HG03442 (cell line): ENCODE results near the gene ARHGEF25.
"Not testable (repeated sequence)": the region's sequence is repeated elsewhere in the genome, so short reads cannot be mapped to it uniquely, and the experiment has no call there.

Experiments used
- ATAC-seq: cut with Tn5 transposase; IDR thresholded peaks from one replicate; pipeline ENCODE4 v1.9.1; 2021; ENCODE audit warnings: mild to moderate bottlenecking, moderate library complexity; ENCODE audit not compliant: unreplicated experiment

Gene ARHGEF25

DNA sequence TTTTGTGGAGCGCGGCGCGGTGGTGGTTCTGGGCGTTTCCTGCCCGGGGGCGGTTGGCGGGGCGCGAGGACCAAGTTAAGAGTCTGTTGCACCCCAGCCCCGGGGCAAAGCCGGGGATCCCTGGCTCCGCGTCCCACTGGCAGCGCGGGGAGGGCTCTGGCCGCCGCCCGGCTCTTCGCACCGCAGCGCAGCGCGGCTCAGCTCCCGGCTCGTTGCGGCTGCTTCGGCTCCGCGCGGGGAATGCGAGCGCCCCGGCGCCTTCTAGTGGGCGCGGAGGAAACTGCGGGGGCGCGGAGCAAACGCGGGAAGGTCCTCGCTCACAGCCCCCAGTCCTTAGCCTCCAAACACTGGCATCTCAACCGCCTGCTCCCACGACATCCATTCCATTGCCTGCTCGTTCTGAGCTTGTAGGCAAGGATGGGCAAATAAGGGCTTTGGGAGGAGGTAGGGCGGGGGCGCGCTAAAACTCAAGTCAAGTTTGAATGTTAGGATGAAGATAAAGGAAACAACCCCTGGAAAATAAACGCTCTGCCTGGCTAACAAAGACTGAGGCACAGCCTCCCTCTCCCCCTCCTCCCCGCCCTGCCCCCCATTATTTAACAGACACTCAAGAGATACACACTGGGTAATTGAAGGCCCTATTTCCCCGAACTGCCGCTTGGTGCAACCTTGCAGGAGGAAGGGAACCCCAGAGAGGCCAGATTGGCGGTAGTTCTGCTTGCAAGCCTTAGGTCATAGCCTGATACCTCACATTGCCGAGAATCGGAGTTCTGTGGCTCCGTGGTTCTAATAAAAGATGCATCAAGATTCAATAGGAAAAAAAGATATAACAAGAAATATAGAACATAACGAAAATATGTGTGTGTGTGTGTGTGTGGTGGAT lies 22.0 kb downstream of the ARHGEF25 start, which contains the start of gene B4GALNT1:
Gene B4GALNT1, minus strand, starts transcription at position 244 of the 883 bp plus-strand sequence. CDS start 1,069 bp downstream, outside the sequence.
- ATAC-seq, result no peak

GRCh38 chr12:57636731-57637130 lies 25.5 kb downstream of the ARHGEF25 start:
- ATAC-seq, result not testable (repeated sequence)

GRCh38 chr12:57637364-57637763 lies 26.1 kb downstream of the ARHGEF25 start:
- ATAC-seq, result no peak

DNA sequence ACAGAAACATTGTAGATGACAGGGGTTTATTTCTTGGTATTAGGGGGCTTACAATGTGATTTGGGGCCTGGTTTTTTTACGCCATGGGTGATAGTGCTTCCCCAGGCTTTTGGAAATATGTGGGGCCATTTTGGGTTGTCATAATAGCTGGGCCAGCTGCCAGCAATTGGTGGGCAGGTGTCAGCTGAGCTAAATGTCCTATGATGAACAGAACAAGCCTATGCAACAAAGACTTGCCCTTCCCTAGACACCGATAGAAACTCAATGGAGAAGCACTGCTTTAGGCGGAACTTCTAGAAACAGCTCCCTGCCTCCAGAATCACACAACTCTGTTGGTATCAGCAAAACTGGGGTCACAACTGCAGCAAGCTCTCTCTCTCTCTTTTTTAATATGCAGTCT lies 26.9 kb downstream of the ARHGEF25 start:
- ATAC-seq, result no peak

GRCh38 chr12:57640175-57641042 lies 29.2 kb downstream of the ARHGEF25 start:
- no peak for ATAC-seq

DNA sequence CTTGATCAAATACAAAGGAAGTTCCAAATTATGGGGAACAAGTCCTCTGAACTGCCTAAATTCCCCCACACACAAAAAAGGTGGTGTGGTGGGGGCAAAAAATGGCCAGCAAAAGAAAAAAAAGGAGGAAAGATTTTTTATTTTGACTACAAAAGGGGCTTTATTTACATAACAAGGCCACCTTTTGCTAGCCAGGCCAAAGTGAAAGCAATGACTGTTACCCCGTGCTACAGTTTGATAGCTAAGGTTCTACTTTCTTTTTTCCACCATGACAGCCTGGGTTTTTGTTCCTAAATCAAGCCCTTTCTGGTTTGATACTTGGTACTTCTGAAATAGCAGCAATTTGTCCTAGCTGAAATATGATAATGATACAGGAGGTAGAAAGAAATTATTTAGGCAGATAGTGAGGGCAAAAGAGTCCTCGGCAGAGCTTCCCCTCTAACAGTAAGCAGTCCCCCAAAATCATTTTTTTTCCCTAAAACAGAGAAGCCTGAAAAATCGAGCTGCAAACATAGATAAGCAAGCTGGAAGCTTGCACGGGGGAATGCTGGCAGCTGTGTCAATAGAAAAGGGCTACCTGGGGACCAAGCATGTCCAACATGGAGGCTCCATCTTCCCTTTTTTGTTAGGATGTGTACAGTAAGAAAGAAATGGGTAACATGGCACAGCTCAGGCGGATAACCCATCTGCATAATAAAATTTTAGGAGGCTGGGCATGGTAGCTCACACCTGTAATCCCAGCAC lies 30.6 kb downstream of the ARHGEF25 start:
- ATAC-seq, result no peak

- ATAC-seq, result not testable (repeated sequence)
These were observed 34.9 kb downstream of the ARHGEF25 start for GRCh38 chr12:57645990-57646658.

GRCh38 chr12:57646659-57647049 lies 35.4 kb downstream of the ARHGEF25 start:
- not testable (repeated sequence) for ATAC-seq

- no peak for ATAC-seq
These were observed 42.8 kb downstream of the ARHGEF25 start for GRCh38 chr12:57654042-57654441.

GRCh38 chr12:57655541-57656240 lies 44.5 kb downstream of the ARHGEF25 start:
- ATAC-seq, result no peak

DNA sequence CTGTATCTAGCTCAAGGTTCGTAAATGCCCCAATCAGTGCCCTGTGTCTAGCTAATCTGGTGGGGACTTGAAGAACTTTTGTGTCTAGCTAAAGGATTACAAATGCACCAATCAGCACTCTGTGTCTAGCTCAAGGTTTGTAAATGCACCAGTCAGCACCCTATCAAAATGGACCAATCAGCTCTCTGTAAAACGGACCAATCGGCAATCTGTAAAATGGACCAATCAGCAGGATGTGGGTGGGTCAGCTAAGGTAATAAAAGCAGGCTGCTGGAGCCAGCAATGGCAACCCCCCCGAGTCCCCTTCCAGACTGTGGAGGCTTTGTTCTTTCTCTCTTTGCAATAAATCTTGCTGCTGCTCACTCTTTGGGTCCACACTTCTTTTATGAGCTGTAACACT lies 45.2 kb downstream of the ARHGEF25 start:
- ATAC-seq, result not testable (repeated sequence)

GRCh38 chr12:57657744-57658143 lies 46.5 kb downstream of the ARHGEF25 start:
- ATAC-seq, result no peak

DNA sequence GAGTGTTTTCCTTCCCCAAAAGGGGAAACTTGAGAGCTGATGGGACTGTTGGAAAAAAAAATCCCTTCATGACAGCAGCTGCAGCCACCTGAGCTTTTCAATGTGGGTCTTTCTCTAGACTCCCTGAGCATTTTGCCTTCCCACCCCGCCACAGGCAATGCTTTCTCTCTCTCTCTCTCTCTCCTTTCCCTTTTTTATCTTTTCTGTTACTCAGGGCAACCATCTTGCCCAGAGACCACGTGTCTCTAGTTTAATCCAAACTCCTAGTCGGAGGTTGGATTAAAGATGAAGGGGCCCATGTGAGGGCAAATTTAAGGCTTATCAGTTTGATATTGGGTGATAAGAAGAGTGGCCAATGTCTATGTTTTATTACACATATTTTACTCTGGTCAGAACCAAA lies 47.7 kb downstream of the ARHGEF25 start:
- ATAC-seq, result no peak

DNA sequence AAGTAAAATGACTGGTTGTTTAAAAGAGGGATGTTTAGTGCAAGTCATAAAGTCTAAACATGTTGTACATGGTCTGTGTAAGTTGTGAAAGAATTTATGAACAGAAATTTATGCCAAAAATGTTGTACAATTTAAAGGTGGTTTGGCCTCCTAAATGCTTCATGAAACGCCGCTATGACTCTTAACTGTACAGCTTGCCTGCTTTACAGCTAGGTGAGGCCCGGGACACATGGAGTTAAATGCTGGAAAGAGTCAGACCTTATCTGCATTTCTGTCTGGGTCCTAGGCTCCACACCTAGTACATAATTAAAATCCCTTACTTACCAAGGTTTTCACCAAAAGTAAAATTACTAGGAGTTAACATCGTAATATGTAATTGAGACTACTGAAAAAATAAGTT lies 50.1 kb downstream of the ARHGEF25 start:
- ATAC-seq, result no peak

- ATAC-seq, result not testable (repeated sequence)
These were observed 54.0 kb downstream of the ARHGEF25 start for GRCh38 chr12:57665066-57665820.
